WI38 (cell line): ENCODE data around the gene CRIM1.

Experiments used
- H3K4me3 ChIP-seq: 2 replicates; pipeline ENCODE4 v1.5.1; 2011; ENCODE audit warnings: low read depth, mild to moderate bottlenecking, control low read depth, low read length
- CTCF ChIP-seq: IDR thresholded peaks from 2 replicates; pipeline ENCODE4 v1.5.1; 2012; ENCODE audit warnings: low read depth, mild to moderate bottlenecking, control low read depth, low read length

Gene CRIM1

DNA sequence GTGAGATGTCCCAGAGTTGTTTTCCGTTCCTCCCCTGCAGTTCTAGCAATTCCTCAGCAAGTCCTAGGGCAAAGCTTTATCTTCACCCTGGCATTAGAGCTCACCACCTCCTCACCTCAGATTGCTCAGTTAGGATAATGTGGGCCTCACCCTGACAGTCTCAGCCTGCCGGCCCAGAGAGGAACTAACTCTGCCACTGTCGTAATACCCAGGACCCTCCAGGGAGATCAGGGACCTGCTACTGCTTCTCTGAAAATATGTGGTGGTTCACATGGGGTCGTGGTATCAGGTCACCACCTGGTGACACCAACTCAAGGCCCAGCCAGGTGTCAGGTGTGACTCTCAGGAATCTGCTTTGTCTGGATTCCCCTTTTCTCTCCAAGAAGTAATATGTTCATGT is 121.7 kb downstream of the CRIM1 start:
- no peak overlapping the region for H3K4me3 ChIP-seq
- no peak for TF ChIP-seq CTCF

GRCh38 chr2:36477746-36478145 is 122.2 kb downstream of the CRIM1 start:
- no peak for TF ChIP-seq CTCF
- no peak overlapping the region for H3K4me3 ChIP-seq

- H3K4me3 ChIP-seq, result no peak overlapping the region
- TF ChIP-seq CTCF, result no peak
These were observed 122.8 kb downstream of the CRIM1 start for GRCh38 chr2:36478332-36478738.

GRCh38 chr2:36478999-36479398 is 123.4 kb downstream of the CRIM1 start:
- no peak for TF ChIP-seq CTCF
- H3K4me3 ChIP-seq, result no peak overlapping the region

DNA sequence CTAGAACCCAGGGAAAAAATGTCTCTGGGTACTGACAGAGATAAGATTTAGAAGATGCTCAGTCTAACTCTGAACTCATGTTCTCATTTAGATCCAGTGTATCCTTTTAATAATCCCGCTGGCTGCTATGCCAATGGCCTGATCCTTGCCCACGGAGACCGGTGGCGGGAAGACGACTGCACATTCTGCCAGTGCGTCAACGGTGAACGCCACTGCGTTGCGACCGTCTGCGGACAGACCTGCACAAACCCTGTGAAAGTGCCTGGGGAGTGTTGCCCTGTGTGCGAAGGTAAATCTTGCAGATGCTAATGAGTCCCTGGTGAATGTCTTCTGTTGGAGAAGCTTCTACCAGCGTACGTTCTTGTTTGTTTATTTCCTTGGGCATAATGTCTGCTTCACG is 123.8 kb downstream of the CRIM1 start:
- H3K4me3 ChIP-seq, result no peak overlapping the region
- no peak for TF ChIP-seq CTCF

DNA sequence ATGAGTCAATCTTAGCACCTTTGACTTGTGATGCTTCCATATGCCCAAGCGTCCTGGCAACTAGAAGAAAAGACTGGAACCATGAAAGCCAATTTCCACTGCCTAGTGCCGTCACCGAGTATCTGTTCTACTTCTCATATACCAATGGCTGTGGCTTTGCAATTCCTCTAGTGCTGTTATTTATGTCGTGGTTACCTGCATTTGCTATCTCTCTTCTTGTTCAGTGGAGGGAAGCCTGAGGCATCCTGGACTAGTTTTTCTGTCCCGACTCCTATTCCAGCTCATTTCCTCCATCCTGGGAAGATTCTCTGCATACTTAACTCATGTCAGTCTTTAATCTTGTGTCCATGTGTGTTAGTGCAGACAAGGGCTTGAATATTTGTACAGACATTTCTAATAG is 124.5 kb downstream of the CRIM1 start:
- no peak for TF ChIP-seq CTCF
- no peak overlapping the region for H3K4me3 ChIP-seq

- no peak for TF ChIP-seq CTCF
- no peak overlapping the region for H3K4me3 ChIP-seq
These were observed 125.1 kb downstream of the CRIM1 start for GRCh38 chr2:36480636-36481035.
